HG03103 (cell line): ENCODE results near the gene IGFL2.
"Not testable (repeated sequence)": the region's sequence is repeated elsewhere in the genome, so short reads cannot be mapped to it uniquely, and the experiment has no call there.

ENCODE experiments used
- ATAC-seq: cut with Tn5 transposase; IDR thresholded peaks from one replicate; pipeline ENCODE4 v1.9.1; 2021; ENCODE audit warnings: low read depth; ENCODE audit not compliant: unreplicated experiment

IGFL2 gene

DNA sequence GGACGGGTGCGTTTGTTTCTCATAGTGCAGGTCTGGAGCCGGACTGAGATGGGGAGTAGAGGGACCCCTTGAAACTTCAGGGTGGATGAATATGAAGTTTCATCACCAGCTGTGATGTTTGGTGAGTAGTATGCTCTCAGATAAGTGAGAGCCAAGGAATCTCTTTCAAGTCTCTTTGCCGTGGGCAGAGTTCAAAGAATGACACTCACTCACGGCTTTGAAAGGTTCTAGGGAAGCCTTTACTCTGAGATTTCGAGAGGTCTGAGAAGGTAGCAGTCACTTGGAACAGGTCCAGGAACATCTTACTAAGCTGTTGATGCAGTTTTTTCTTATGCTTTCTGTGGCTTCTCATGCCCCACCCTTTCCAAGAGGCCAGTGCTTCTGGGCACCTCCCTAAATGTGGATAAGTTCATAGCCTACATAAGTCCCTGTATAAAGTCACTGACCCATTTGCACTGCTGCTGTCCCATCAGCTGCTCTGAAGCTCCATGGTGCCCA lies at the start of gene IGFL2:
Gene IGFL2, plus strand, starts transcription at position 448 of the 498 bp plus-strand sequence. Its CDS starts 41 bp downstream, at position 489.
- no peak for ATAC-seq

DNA sequence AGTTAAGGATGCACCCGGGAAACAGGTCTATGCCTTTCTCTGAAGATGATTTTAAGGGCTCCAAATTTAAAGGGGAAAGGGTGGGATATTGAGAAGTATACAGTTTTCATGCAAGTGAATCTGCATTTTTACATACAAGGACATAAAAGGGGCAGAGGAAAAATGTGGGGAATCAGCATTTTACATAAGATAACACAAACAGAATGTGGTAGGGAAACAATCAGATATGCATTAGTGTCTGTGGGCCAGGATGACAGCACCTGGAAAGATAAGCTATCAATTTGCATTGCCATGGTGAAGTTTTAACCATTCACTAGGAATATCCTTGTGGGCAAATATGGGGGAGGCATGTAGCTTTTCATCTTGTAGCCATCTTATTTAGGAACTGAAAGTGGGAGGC lies 47.7 kb upstream of the IGFL2 start:
- ATAC-seq, result no peak

DNA sequence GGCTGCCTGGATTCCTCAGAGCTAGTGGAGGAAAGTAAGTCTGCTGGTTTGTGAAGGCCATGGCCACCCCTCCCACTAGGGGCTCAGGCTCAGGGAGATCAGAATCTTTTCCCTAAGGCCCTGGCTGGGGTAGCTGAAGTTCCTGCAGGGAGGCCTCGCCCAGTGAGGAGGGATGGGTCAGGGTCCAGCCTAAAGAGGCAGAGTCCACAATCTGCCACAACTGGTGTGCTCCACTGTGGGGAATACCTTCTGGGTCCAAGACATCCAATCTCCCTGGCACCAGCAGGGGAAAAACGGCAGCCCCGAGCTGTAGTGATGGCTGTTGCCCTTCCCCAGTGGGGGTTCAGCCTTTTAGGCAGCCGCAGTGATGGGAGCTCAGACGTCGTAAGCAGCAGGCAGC lies 46.7 kb upstream of the IGFL2 start:
- no peak for ATAC-seq

DNA sequence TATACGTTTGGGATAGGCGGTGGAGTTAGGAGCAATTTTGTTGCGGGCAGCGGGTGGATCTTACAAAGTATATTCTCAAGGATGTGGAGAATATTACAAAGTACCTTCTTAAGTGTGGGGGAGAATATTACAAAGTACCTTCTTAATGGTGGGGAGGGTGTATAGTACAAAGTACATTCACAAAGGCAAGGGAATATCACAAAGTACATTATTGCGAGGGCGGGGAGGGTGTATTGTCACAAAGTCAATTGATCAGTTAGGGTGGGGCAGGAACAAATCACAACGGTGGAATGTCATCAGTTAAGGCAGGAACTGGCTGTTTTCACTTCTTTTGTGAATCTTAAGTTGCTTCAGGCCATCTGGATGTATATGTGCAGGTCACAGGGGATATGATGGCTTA lies 45.7 kb upstream of the IGFL2 start:
- ATAC-seq, result not testable (repeated sequence)

DNA sequence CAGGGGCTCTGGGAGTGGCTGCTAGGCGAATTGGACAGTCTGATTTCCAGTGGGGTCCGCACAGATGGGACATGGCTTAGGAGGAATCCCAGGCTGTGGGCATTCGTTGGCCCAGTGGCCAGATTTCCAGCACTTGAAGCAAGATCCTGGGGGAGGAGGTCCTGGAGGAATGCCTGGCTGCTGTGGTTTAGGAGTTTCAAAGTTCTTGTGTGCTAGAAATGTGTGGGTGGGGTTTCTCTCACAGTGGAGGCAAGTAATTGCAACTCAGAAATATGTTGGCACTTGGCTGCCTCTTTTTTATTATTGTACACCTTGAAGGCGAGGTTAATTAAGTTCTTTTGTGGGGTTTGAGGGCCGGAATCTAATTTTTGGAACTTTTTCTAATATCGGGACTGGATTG lies 40.7 kb upstream of the IGFL2 start:
- ATAC-seq, result no peak

DNA sequence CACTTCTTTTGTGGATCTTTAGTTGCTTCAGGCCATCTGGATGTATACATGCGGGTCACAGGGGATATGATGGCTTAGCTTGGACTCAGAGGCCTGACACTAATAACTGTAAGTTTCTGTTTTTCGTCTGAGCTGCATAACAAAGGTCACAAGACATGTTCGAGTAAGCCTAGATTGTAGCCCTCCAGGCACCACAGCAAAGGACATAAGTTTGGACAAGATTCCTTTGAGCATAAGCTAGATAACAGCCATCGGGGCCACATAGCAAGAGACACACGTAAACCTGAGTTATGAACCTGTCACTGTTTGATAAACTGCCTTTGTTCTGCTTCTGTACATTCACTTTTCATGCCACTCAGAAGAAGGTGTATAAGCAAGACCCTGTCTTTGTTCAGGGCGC lies 38.2 kb upstream of the IGFL2 start:
- ATAC-seq, result no peak

DNA sequence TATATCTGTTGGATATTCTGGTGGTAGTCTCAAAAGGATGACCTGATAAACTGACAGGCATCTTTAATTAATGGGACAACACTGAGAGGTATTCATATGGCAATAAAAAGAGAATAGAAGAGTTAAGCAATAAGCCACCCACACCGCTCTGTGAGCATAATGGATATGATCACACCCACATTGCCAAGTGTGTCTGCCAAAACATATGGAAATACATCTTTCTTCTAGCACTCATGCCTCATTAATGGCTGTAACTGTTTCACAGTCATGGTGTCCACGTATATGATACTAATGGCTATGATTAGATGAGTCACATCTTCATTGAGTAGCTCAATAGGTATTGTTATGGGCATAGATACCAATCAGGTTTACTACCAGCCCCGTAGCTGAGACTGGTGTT lies 36.7 kb upstream of the IGFL2 start:
- ATAC-seq, result no peak

DNA sequence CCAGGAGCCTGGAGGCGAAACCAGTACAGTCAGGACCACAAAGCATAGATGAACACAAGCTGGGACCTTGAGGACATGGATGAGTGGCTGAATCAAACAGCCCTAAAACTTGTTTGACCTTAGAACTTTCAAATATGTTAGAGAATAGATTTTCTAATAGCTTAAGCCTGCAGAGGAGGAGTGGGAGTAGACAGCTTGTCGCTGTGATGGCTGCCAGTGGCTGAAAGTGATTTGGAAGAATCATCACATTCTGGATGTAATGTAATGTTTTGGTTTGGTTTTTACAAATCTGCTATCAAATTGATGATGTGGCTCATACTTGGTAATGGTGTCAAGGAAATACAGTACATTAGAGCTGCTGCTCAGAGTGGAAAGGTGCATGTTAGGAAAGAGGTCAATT lies 35.5 kb upstream of the IGFL2 start:
- ATAC-seq, result no peak

DNA sequence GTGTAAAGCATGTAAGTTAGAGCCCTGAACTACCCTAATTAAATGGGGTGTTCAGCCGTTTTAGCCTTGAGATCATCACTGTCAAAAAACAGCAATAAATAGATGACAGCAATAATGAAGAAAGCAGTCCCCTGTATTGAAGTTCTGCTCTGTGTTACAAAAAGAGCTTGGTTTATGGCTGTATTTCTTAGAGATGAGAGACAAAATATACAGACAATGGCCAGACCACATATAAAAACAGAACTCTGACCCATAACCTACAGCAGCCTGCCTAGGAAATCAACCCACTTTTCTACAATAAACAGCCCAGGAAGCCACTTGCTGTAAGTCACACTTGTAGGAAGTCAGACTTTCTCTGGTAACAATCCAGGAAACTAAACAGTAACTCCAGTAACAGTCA lies 34.3 kb upstream of the IGFL2 start:
- ATAC-seq, result no peak

DNA sequence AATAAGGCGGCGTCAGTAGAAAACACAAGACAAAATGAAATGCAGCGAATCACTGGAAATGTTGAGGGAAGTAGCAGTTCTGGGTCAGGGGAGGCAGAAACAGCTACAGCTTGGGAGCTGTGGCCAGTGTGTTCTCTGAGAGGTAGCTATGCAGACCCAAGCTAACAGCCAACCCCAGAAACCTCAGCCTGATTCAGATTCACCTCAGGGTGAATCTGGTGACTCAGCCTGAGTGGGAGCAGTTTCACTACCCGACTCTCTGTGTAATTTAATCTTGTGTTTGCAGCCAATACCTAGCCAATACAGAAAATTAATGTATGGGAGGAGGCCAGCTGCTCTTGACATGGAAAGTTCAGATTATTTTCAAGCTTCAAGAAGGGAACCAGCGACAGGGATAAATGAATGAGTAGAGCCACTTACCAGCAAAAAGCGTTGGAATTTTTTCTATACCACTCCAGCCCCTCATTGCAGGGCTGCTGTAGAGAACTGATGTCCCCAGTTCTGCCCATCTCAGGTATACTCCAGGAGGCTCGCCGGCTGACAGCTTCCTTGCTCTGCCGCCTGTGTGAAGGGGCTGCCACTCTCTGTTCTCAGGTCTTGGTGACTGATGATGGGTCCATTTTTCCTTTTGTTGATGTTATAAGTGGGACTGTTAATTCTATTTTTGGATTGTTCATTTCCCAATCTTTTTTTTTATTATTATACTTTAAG lies 32.5 kb upstream of the IGFL2 start:
- ATAC-seq, result peak; percentile 61

DNA sequence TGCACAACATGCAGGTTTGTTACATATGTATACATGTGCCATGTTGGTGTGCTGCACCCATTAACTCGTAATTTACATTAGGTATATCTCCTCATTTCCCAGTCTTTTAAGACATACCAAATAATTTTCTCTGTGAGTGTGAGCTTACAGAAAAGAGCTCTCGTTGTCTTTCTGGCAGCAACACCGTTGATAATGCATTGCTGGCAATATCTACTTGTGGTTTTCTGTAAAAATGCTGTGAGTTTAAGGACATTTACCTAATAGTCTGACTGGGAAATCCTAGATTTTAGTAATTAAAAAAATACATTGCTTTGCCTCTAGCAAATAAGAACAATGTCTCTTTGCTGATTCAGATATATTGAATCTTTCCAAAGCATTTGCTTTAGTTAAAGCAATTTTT lies 31.9 kb upstream of the IGFL2 start:
- no peak for ATAC-seq

DNA sequence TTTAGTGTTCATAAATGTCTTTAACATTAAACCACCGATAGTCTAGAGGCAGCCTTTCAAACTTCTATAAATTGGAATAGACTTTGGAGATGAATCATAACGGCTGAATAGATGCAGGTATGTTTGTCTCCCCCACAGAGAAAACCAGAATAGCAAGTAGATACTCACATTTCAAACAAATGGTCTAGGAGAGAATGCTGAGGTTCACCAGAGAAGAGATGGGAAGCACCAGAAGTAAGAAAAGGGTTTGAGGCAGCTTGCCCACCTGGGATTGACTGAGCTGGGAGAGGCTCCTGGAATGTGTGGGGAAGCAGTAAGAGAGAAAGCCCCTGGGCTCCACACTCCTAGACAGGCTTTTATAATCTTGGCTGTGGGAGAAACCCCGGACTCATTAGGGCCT lies 29.9 kb upstream of the IGFL2 start:
- ATAC-seq, result no peak

DNA sequence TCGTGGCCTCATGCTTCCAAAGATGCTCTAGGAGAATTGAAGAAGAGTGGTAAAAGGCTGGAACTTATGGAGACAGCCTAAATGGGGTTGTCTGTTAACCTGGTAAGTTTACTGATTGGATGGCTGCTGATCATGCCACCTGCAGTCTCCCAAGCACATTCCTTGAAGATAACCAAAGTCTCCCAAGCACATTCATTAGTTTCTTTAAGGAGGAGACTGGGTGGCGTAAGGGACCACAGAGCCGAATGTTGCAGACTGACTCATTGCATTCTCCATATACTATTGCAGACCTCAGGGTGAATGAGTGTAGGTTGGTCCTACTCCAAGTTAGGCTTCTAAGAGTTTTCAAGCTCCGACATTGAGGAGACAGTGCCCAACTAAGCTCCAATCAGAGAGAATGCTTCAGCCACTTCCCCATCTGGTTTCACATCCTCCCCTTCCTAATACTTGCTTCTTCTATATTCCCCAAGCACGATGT lies 23.4 kb upstream of the IGFL2 start, which contains the start of gene IGFL3:
Gene IGFL3, minus strand, starts transcription at position 51 of the 478 bp plus-strand sequence. Its CDS starts 39 bp downstream, at position 12.
- ATAC-seq, result no peak

DNA sequence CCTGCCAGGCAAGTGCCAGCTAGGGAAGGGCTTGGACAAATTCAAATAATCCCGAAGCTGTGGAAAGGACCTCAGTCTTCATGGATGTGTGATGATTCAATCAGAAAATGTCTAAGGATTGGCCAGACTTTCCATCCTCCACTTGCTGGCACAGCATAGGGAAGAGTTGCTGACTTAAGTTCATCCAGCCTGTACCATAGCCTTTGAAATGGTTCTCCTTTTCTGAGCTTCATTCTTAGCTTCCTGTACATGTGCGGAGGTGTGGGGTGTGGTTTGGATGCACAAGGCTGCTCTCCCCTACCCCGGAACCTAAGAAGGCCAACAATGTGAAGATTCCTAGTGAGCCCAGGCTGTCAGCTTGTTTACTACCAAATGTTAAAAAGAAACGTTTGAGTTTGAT lies 22.6 kb upstream of the IGFL2 start:
- ATAC-seq, result no peak

DNA sequence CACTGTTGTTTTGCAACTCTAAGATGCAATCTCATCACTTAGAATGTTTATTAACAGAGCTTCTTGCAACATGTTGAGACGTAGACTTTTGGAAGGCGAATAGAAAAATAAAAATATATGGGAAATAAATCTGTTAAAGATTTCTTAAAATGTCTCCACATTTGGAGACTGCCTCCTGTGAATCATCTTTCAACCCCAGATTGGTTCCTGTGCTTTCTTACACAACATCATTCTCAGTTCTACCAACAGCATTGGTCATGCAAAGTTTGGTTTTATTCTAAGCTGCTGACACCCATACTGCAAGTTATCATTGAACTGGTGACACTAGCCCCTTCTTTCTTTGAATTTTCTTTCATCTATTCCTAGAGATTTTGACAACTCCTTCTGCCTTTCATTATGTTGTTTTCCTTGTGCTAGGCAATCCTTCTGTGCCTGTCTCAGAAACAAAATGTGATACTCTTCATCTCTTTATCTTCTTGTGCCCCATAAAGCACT lies 21.9 kb upstream of the IGFL2 start:
- ATAC-seq, result no peak

DNA sequence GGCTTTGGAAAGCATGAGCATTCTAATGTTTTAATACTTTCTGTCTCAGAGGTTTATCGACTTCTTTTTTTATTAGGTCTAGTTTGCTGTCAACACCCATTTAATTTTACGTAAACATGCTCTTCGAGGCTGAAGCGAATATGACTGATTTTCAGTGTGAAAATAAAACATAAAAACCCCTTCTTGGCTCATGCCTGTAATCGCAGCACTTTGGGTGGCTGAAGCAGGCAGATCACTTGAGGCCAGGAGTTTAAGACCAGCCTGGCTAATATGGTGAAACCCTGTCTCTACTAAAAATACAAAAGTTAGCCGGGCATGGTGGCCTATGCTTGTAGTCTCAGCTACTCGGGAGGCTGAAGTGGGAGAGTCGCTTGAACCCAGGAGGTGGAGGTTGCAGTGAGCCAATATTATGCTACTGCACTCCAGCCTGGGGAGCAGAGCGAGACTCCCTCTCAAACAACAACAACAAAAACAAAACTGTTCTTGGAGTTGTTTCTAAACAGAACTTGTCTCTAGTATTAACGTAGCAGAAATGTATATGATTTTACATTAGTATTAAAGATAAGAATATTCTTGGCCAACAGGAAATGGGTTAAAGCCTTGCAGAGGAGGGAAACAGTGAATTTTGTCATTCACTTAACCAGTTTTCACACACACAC lies 16.4 kb upstream of the IGFL2 start:
- no peak for ATAC-seq

DNA sequence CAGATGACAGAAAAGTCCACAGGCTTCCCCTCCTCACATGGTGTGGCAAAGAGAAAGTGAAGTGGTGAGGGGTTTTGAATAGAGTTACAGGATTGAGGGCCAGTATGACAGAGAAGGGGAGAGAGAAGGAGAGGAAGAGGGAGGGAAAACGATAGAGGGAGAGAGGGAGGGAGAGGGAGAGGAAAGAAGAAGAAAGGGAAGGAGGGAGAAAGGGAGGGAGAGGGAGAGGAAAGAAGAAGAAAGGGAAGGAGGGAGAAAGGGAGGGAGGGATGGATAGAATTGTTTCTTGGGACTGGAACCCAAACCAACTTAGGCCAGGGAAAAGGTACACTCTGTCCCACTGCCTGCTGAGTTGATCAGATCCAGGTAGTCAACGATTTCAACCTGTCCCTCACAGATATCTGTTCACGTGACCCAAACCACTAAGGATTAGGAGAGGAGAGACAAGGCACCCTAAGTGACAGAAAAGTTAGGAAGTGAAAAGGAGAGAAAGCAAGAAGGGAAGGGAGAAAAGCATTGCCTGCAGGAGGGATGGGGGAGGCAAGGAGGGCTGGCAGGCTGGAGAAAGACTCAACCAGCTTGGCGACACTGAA lies 15.4 kb upstream of the IGFL2 start:
- ATAC-seq, result no peak

DNA sequence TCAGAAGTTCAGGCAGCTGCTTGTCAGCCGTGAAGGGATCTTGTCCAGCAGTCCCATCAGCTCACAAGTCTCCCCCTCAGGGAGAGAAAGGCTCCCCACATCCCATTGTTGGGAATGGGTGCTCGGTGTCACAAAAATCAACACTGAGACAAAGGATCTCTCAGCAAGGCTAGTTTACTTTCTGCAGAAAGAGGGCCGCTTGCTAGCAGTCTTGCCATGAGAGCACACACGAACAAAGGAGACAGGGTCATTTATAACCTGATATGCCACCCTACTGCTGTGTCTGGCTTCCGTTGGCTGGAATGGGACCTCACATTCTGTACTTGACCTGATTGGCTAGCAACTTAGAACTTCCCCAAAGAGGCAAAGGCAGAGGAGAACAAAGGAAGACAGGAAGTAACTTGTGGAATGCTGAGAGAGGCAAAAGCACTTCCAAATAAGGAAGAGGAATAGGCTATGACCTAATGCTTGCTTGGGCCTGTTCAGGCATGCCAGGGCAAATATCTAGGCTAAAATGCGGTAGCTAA lies 14.9 kb upstream of the IGFL2 start:
- ATAC-seq, result no peak

DNA sequence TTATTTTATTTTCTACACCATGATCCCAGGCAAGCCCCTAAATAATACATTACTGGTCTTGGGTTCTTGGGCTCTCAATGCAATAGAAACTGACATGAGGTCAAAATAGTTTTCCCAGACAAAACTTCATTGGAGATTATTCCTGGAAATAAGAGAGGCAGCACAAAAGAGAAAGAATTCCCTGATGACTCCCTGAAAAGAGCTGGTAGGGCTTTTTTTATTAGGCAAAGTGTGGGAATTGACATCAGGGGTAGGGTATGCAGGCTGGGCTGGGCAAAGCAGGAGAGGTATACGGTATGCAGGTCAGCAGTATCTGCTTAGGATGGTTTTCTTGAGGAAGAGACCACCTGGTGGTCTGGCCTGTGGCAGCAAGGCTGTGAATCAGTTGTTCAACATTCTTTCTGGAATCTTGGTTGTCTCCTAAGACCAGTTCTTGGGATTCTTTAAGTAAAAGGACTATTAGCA lies 14.2 kb upstream of the IGFL2 start:
- no peak for ATAC-seq

DNA sequence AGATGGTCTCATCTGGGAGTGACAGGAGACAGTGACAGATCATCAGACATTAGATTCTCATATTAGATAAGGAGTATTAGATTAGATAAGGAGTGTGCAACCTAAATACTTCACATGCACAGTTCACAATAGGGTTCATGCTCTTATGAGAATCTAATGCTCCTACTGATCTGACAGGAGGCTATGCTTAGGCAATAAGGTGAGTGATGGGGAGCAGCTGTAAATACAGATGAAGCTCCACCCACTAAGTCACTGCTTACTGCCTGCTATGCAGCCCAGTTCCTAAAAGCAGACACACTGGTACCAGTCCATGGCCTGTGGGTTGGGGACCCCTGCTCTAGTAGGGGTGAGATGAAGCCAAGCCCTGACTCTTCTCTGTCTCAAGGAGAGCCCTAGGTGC lies 13.5 kb upstream of the IGFL2 start:
- no peak for ATAC-seq

DNA sequence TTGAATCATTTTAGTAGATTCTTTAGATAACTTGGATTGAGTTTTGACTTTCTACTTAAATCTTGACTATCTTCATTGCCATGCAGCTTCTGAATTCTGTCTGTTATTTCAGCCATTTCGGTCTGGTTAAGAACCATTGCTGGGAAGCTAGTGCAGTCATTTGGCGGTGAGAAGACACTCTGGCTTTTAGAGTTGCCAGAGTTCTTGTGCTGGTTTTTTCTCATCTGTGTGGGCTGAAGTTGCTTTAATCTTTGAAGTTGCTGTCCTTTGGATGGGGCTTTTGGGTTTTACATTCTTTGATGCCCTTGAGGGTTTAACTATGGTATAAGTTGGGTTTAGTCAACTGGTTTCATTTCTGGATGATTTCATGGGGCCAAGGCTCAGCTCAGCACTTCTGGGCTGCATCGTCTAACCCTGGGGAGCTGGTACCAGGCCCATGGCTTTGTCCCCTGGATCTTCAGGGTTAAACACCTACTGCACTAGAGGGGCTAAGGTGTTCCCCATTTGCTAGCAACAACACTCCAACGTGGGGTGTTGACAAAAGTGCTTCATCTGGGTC lies 10.0 kb upstream of the IGFL2 start:
- no peak for ATAC-seq
